Keratinocyte (primary cell): ENCODE results near the gene SLC25A36.
A peak's percentile ranks its signal among the peaks of the same experiment; 100 is the strongest.

ENCODE experiments used
- CTCF ChIP-seq, 3 experiments: IDR thresholded peaks in 1 of 3; conservative IDR thresholded peaks in 1 of 3; optimal IDR thresholded peaks in 1 of 3; 2 replicates in 2 of 3; 3 replicates in 1 of 3; pipeline versions ENCODE3 to v1.5.1; 2011; ENCODE audit warnings: low read length in 3 of 3, mild to moderate bottlenecking in 3 of 3, moderate library complexity in 2 of 3, control low read depth in 1 of 3, inconsistent platforms in 1 of 3; ENCODE audit not compliant: insufficient read depth in 2 of 3; ENCODE audit errors: extremely low read depth in 1 of 3
- EZH2 ChIP-seq: IDR thresholded peaks from one replicate; pipeline ENCODE4 v1.6.1; 2012; ENCODE audit warnings: inconsistent platforms, mild to moderate bottlenecking, low read length, moderate library complexity

DNA sequence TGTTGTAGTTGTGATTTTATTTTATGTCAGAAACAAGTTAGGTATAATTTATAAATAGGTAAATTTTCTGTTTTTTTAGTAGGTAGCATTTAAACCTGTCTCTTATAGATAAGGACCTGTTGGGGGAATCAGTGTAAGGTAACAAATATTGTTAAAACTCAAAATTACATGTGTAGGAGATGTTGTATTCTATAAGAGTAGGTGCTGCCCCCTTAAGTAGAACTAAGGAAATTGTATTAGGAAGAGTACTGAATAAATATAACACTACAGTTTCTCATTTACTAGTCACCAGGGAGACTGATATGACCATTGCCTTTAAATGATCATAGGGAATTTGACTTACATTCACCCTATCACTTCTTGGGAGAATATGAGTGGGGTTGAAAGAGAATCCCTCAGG is 31.2 kb downstream of the SLC25A36 start:
- TF ChIP-seq CTCF (optimal IDR thresholded peaks at IDR 0.05 in 1 of 3, IDR thresholded peaks at IDR 0.05 in 1 of 3, conservative IDR thresholded peaks at IDR 0.05 in 1 of 3; ENCODE audit: extremely low read depth in 1 of 3, insufficient read depth in 2 of 3, low read length in 3 of 3) (peak in 1 of 3 experiments; percentile 40), EZH2 (no peak)
